KMS-11 (cell line): ENCODE data around the gene MYL12B.

Experiments
- H2AFZ ChIP-seq: fragments of 200-600 bp; sonication (generic); 2 replicates; pipeline ENCODE4 v1.6.1; 2016; ENCODE audit warnings: antibody characterized with exemption, mixed run types, low read depth
- H3K27ac ChIP-seq: fragments of 200-600 bp; sonication (generic); 2 replicates; pipeline ENCODE4 v1.6.1; 2016; ENCODE audit warnings: mild to moderate bottlenecking, mixed run types
- H3K27me3 ChIP-seq: fragments of 200-600 bp; sonication (generic); 2 replicates; pipeline ENCODE4 v1.6.1; 2017; ENCODE audit warnings: mild to moderate bottlenecking, low read depth, mixed run types, moderate library complexity; ENCODE audit not compliant: insufficient read depth
- H3K36me3 ChIP-seq: fragments of 200-600 bp; sonication (generic); 2 replicates; pipeline ENCODE4 v1.6.1; 2017; ENCODE audit warnings: mild to moderate bottlenecking, mixed run types; ENCODE audit not compliant: insufficient read depth
- H3K4me1 ChIP-seq: fragments of 200-600 bp; sonication (generic); 2 replicates; pipeline ENCODE4 v1.6.1; 2016; ENCODE audit warnings: mild to moderate bottlenecking, low read depth, mixed run types; ENCODE audit not compliant: poor library complexity, severe bottlenecking
- H3K4me2 ChIP-seq: fragments of 200-600 bp; sonication (generic); 2 replicates; pipeline ENCODE4 v1.7.0; 2016; ENCODE audit warnings: mild to moderate bottlenecking, mixed run types
- H3K4me3 ChIP-seq: fragments of 200-600 bp; sonication (generic); IDR thresholded peaks from 2 replicates; pipeline ENCODE4 v1.6.1; 2017; ENCODE audit warnings: low read depth, low read length, mixed read lengths; ENCODE audit not compliant: insufficient read depth
- H3K79me2 ChIP-seq: fragments of 200-600 bp; sonication (generic); 2 replicates; pipeline ENCODE4 v1.6.1; 2016; ENCODE audit warnings: low read depth, mixed run types; ENCODE audit not compliant: insufficient read depth
- H3K9ac ChIP-seq: fragments of 200-600 bp; sonication (generic); 2 replicates; pipeline ENCODE4 v1.6.1; 2016; ENCODE audit warnings: mild to moderate bottlenecking, mixed run types
- H4K20me1 ChIP-seq: fragments of 200-600 bp; sonication (generic); 2 replicates; pipeline ENCODE4 v1.6.1; 2016; ENCODE audit warnings: mild to moderate bottlenecking, mixed run types; ENCODE audit not compliant: insufficient read depth
- CTCF ChIP-seq: fragments of 200-600 bp; sonication (generic); conservative IDR thresholded peaks from 2 replicates; pipeline ENCODE4 v1.6.1; 2017; ENCODE audit warnings: low read depth, mild to moderate bottlenecking, antibody characterized with exemption, low read length, moderate library complexity, mixed read lengths

The MYL12B gene

GRCh38 chr18:3266062-3266608, 4.2 kb downstream of the MYL12B start:
- no peak overlapping the region for H3K4me2 ChIP-seq
- peaks cover 13% of the 10 kb centered on the region for H3K4me1 ChIP-seq
- no peaks in the 10 kb centered on the region for H3K36me3 ChIP-seq
- no peak for TF ChIP-seq CTCF
- no peaks in the 10 kb centered on the region for H3K27me3 ChIP-seq
- H4K20me1 ChIP-seq, result no peaks in the 10 kb centered on the region; the same call in 1 of the 2 replicates
- H3K4me3 ChIP-seq, result no peak overlapping the region
- H3K79me2 ChIP-seq, result peaks cover 72% of the 10 kb centered on the region
- H3K27ac ChIP-seq, result no peak overlapping the region
- H2AFZ ChIP-seq, result no peak overlapping the region
- H3K9ac ChIP-seq, result no peak overlapping the region

- H3K4me1 ChIP-seq, result peaks cover 7% of the 10 kb centered on the region
- no peak overlapping the region for H2AFZ ChIP-seq
- no peaks in the 10 kb centered on the region; the same call in 1 of the 2 replicates for H4K20me1 ChIP-seq
- no peak overlapping the region for H3K9ac ChIP-seq
- H3K36me3 ChIP-seq, result no peaks in the 10 kb centered on the region
- no peak overlapping the region for H3K27ac ChIP-seq
- H3K4me2 ChIP-seq, result no peak overlapping the region
- no peak overlapping the region for H3K4me3 ChIP-seq
- no peak for TF ChIP-seq CTCF
- no peaks in the 10 kb centered on the region for H3K27me3 ChIP-seq
- H3K79me2 ChIP-seq, result peaks cover 71% of the 10 kb centered on the region
Measured at GRCh38 chr18:3268306-3268705, 6.4 kb downstream of the MYL12B start.

GRCh38 chr18:3269241-3269913, 7.4 kb downstream of the MYL12B start:
- no peak overlapping the region for H2AFZ ChIP-seq
- no peaks in the 10 kb centered on the region for H3K4me1 ChIP-seq
- no peaks in the 10 kb centered on the region for H4K20me1 ChIP-seq

GRCh38 chr18:3269914-3270299, 8.0 kb downstream of the MYL12B start:
- no peaks in the 10 kb centered on the region for H3K4me1 ChIP-seq
- no peak for TF ChIP-seq CTCF
- H4K20me1 ChIP-seq, result no peaks in the 10 kb centered on the region
- no peak overlapping the region for H3K4me3 ChIP-seq
- H3K9ac ChIP-seq, result no peak overlapping the region
- H3K4me2 ChIP-seq, result no peak overlapping the region
- no peaks in the 10 kb centered on the region for H3K27me3 ChIP-seq
- H3K36me3 ChIP-seq, result no peaks in the 10 kb centered on the region
- no peak overlapping the region for H3K27ac ChIP-seq
- H2AFZ ChIP-seq, result no peak overlapping the region
- H3K79me2 ChIP-seq, result peaks cover 56% of the 10 kb centered on the region

More at GRCh38 chr18:3269241-3269913, 7.4 kb downstream of the MYL12B start:
- no peak overlapping the region for H3K9ac ChIP-seq
- H3K27ac ChIP-seq, result no peak overlapping the region
- no peak overlapping the region for H3K4me2 ChIP-seq
- H3K27me3 ChIP-seq, result no peaks in the 10 kb centered on the region
- no peaks in the 10 kb centered on the region for H3K36me3 ChIP-seq
- H3K4me3 ChIP-seq, result no peak overlapping the region
- H3K79me2 ChIP-seq, result peaks cover 61% of the 10 kb centered on the region
- no peak for TF ChIP-seq CTCF
